Endothelial cell of umbilical vein (primary cell): ENCODE data around the gene FAM171A2.

Experiments
- EZH2 ChIP-seq: IDR thresholded peaks from 2 replicates; pipeline ENCODE4 v1.6.1; 2012; ENCODE audit warnings: borderline replicate concordance, low read depth, mild to moderate bottlenecking, moderate library complexity, low read length, inconsistent platforms; ENCODE audit not compliant: severe bottlenecking
- GATA2 ChIP-seq: IDR thresholded peaks from 2 replicates; pipeline ENCODE4 v1.7.0; 2011; ENCODE audit warnings: low read depth, mild to moderate bottlenecking, moderate library complexity, mixed read lengths, low read length; ENCODE audit not compliant: insufficient read length, insufficient read depth
- JUN ChIP-seq: IDR thresholded peaks from 2 replicates; pipeline ENCODE4 v1.6.1; 2011; ENCODE audit warnings: borderline replicate concordance, low read depth; ENCODE audit not compliant: insufficient read length, insufficient read depth
- MAX ChIP-seq: IDR thresholded peaks from 2 replicates; pipeline ENCODE4 v1.6.1; 2011; ENCODE audit not compliant: insufficient read depth, insufficient read length
- POLR2A ChIP-seq: IDR thresholded peaks from 2 replicates; pipeline ENCODE4 v1.6.1; 2012; ENCODE audit warnings: low read depth, mild to moderate bottlenecking, control low read depth, low read length
- POLR2AphosphoS5 ChIP-seq: IDR thresholded peaks from 2 replicates; pipeline ENCODE4 v1.6.1; 2012; ENCODE audit warnings: low read depth, mild to moderate bottlenecking, control low read depth, low read length, moderate library complexity; ENCODE audit not compliant: insufficient read depth
- TF ChIP-seq, protein P1 (sequence below), 2 donors: IDR thresholded peaks; 1 replicate in 1 of 2; 2 replicates in 1 of 2; pipeline ENCODE4 v1.5.1; 2011; ENCODE audit warnings: low read length in 2 of 2, mild to moderate bottlenecking in 2 of 2, moderate library complexity in 2 of 2, control low read depth in 1 of 2, inconsistent platforms in 1 of 2, low read depth in 1 of 2; ENCODE audit not compliant: insufficient read depth in 1 of 2; ENCODE audit errors: extremely low read depth in 1 of 2

DNA sequence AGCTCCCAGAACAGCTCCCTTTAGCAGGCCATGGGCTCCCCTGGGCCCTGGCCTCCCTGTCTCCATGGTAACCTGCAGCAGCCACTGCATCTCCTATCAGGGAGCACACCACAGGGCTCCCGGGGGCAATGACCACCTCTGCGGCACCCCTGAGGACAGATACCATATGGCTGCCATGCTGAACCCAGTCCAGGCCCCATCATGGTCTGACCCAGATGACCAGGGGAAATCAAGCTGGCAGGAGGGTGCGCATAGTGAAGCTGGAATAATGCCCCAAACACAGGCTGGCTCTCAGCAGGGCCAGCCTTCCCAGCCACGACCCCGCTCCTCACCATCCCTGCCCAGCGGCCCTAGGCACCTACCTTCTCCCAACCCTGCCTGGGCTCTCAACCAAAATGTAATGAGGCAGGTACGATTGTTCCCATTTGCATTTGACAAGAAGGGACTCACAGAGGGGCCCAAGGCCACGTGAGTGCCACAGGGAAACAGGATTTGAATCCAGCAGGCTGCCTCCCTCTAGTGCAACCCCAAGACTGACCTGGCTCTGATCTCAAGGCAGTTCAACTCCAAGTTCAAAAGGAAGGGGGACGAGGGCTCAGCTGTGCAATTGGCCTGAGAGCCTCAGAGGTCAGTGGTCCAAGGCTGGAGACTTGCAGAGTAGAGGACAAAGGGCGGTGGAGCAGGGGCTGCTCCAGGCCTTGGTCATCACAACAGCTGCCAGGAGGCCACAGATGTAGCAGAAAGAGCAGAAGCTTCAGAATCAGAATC is 52.9 kb downstream of the FAM171A2 start:
- TF ChIP-seq, protein P1, sequence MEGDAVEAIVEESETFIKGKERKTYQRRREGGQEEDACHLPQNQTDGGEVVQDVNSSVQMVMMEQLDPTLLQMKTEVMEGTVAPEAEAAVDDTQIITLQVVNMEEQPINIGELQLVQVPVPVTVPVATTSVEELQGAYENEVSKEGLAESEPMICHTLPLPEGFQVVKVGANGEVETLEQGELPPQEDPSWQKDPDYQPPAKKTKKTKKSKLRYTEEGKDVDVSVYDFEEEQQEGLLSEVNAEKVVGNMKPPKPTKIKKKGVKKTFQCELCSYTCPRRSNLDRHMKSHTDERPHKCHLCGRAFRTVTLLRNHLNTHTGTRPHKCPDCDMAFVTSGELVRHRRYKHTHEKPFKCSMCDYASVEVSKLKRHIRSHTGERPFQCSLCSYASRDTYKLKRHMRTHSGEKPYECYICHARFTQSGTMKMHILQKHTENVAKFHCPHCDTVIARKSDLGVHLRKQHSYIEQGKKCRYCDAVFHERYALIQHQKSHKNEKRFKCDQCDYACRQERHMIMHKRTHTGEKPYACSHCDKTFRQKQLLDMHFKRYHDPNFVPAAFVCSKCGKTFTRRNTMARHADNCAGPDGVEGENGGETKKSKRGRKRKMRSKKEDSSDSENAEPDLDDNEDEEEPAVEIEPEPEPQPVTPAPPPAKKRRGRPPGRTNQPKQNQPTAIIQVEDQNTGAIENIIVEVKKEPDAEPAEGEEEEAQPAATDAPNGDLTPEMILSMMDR (IDR thresholded peaks at IDR 0.05; ENCODE audit: extremely low read depth in 1 of 2, insufficient read depth in 1 of 2, low read depth in 1 of 2, low read length in 2 of 2) = no peak
- TF ChIP-seq POLR2A (no peak), POLR2AphosphoS5 (no peak), MAX (no peak), EZH2 (no peak), JUN (no peak), GATA2 (no peak)
